BE2C (cell line): ENCODE measurements around the gene MANBA.

ENCODE experiments used
- DNase-seq: peaks from one replicate; pipeline ENCODE4 v3.0.0-alpha.2; 2020
- H3K27me3 ChIP-seq: fragments of 250-450 bp; sonication (Bioruptor Pico); 2 replicates; pipeline ENCODE4 v1.5.1; 2020; ENCODE audit warnings: mild to moderate bottlenecking
- H3K36me3 ChIP-seq: fragments of 250-450 bp; sonication (Bioruptor Pico); 2 replicates; pipeline ENCODE4 v1.5.1; 2020; ENCODE audit warnings: mild to moderate bottlenecking
- H3K4me1 ChIP-seq: fragments of 250-450 bp; sonication (Bioruptor Pico); 2 replicates; pipeline ENCODE4 v1.5.1; 2020
- H3K4me3 ChIP-seq: 2 replicates; pipeline ENCODE4 v1.5.1; 2011; ENCODE audit warnings: low read depth, low read length
- H3K9me3 ChIP-seq: fragments of 250-450 bp; sonication (Bioruptor Pico); 2 replicates; pipeline ENCODE4 v1.5.1; 2020
- TF ChIP-seq, protein P1 (sequence below): IDR thresholded peaks from 2 replicates; pipeline ENCODE4 v1.5.1; 2012; ENCODE audit warnings: mild to moderate bottlenecking, low read depth, low read length

MANBA gene

DNA sequence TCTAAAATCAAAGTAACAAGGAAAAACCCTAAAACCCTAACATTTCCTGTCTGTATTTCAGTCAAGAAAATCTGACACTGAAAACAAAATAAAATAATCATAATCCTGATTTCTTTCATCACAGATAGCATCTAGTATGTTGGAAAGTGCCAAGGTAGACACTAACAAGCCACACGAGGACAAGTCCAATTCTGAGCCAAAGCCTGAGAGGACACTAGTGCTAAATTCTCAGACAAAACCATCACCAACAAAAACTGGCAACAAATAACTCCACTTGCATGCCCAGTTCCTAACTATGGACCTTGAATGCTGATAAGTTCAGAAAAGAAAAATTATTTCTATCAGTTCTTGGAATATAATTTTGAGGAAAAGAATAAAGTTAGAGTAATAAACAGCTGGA, 113.7 kb downstream of the MANBA start:
- Histone ChIP-seq H3K27me3 (no peaks in the 10 kb centered on the region), H3K4me3 (no peak overlapping the region), H3K4me1 (no peaks in the 10 kb centered on the region), H3K9me3 (no peaks in the 10 kb centered on the region), H3K36me3 (0 out of 2 replicates have a peak, but pooled peaks cover 5% of the 10 kb centered on the region)
- DNase-seq: no peak
- TF ChIP-seq, protein P1, sequence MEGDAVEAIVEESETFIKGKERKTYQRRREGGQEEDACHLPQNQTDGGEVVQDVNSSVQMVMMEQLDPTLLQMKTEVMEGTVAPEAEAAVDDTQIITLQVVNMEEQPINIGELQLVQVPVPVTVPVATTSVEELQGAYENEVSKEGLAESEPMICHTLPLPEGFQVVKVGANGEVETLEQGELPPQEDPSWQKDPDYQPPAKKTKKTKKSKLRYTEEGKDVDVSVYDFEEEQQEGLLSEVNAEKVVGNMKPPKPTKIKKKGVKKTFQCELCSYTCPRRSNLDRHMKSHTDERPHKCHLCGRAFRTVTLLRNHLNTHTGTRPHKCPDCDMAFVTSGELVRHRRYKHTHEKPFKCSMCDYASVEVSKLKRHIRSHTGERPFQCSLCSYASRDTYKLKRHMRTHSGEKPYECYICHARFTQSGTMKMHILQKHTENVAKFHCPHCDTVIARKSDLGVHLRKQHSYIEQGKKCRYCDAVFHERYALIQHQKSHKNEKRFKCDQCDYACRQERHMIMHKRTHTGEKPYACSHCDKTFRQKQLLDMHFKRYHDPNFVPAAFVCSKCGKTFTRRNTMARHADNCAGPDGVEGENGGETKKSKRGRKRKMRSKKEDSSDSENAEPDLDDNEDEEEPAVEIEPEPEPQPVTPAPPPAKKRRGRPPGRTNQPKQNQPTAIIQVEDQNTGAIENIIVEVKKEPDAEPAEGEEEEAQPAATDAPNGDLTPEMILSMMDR: no peak

DNA sequence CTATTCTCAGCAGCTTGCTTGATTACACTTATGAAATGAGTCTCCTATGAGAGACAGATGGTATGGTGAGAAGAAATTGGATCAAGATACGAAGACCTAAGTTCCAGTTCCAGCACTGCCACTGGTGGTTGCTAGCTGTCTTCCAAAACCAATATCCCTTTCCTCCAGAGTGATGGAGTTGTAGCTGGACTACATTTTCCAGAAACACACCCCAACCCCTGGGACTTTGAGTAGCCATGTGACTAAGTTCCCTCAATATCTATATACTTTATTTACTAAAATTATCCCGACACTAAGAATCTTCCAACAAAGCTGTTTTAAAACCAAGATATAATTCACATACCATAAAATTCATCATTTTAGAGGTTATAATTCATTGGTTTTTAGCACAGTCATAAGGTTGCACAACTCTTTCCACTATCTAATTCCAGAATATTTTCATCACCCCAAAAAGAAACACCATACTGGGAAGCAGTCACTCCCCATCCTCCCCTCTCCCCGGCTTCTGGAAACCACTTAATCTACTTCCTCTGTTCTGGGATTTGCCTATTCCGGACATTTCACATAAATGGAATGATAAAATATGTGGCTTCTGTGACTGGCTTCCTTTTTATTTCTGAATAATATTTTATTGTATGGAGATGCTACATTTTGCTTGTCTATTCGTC, 118.0 kb downstream of the MANBA start:
- DNase-seq: no peak
- H3K4me1 ChIP-seq: no peaks in the 10 kb centered on the region
- H3K9me3 ChIP-seq: no peaks in the 10 kb centered on the region
- TF ChIP-seq, protein P1: no peak
- no peak overlapping the region for H3K4me3 ChIP-seq
- H3K36me3 ChIP-seq: no peaks in the 10 kb centered on the region
- H3K27me3 ChIP-seq: no peaks in the 10 kb centered on the region

DNA sequence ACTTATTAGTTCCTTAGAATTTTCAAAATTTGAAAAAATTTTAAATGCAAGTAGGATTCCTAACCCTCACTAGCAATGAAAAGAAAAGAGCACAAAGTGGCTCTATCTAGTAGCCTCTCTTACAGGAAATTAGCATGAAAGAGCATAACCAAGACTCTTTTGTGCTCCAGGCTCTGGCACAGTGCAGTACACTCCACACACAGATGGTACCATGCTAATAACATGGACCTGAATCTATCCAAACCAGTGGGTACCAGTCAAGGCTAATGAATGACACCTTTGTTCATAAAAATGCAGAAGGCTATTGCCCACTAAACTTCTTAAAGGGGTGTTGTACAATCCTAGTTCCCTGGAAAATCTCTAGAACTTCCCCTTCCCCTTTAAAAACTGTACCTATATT, 119.0 kb downstream of the MANBA start:
- Histone ChIP-seq H3K4me1 (no peaks in the 10 kb centered on the region), H3K27me3 (no peaks in the 10 kb centered on the region), H3K9me3 (no peaks in the 10 kb centered on the region), H3K4me3 (no peak overlapping the region), H3K36me3 (no peaks in the 10 kb centered on the region)
- TF ChIP-seq, protein P1: no peak
- no peak for DNase-seq

DNA sequence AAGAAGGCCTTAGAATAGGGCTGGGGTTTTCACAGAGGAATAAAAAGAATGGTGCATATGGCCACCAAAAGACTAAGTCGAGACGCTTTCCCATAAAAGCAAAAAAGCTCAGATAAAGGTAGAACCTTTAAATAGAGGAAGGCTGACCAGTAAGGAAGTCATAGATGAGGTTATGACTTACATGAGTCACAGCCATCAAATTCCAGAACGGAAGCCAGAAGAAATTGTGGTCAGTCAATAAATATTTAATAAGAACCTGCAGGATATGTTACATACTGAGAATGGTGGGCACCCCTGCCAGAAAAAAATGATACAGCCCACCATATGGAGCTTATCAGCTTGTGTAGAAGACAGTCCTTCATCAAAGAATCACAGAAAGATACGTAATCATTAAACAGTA, 120.1 kb downstream of the MANBA start:
- Histone ChIP-seq H3K4me1 (no peaks in the 10 kb centered on the region), H3K4me3 (no peak overlapping the region), H3K27me3 (no peaks in the 10 kb centered on the region), H3K36me3 (no peaks in the 10 kb centered on the region), H3K9me3 (no peaks in the 10 kb centered on the region)
- TF ChIP-seq, protein P1: no peak
- DNase-seq: no peak

DNA sequence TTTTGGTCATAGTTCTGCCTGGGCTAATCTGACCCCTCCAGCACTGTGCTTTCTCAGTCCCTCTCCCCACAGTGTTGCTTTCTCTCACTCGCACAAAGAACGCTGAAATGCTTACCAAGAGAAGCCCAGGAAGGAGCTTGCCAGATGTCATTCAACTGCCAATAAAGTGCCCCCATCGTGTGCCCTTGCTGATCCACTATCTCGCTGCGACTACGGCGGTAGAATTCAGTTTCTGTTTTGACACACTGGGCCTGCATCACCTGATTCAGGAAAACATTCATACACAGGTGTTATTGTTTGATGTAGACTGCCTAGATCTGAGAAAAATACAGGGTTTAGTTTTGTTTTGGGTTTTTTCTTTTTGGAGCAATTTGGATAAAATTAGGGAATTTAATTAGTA, 121.2 kb downstream of the MANBA start:
- no peaks in the 10 kb centered on the region for H3K36me3 ChIP-seq

DNA sequence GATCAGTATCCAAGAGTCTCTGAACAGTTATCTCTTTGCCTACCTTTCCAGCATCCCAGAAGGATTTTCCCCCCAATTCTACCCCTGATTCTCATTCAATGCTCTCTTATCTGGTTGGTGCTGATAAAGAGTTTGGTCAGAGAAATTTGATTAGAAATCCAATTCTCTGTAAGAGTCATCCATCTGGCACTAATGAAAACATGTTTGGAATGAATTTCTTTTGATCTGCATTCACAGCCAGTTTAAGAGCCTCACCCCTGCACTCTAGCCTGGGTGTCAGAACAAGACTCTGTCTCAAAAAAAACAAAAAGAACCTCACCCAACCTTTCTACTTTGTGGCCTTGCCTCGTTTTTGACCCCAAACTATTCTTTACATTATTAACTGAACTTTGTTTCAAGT, 122.1 kb downstream of the MANBA start:
- no peaks in the 10 kb centered on the region for H3K9me3 ChIP-seq
- no peaks in the 10 kb centered on the region for H3K27me3 ChIP-seq
- no peak overlapping the region for H3K4me3 ChIP-seq
- H3K4me1 ChIP-seq: no peaks in the 10 kb centered on the region
- no peak for DNase-seq
- H3K36me3 ChIP-seq: no peaks in the 10 kb centered on the region
- TF ChIP-seq, protein P1: no peak

More for the DNA sequence above, 121.2 kb downstream of the MANBA start:
- DNase-seq: no peak
- H3K4me1 ChIP-seq: no peaks in the 10 kb centered on the region
- H3K27me3 ChIP-seq: no peaks in the 10 kb centered on the region
- TF ChIP-seq, protein P1: no peak
- no peak overlapping the region for H3K4me3 ChIP-seq
- no peaks in the 10 kb centered on the region for H3K9me3 ChIP-seq
